SH-SY5Y (cell line): Measurements from ENCODE around the gene ARHGAP1.

Experiments used
- GATA2 ChIP-seq: IDR thresholded peaks from 2 replicates; pipeline ENCODE4 v1.6.1; 2011; ENCODE audit warnings: mild to moderate bottlenecking, low read depth, low read length
- GATA3 ChIP-seq: IDR thresholded peaks from 2 replicates; pipeline ENCODE4 v1.6.1; 2011; ENCODE audit warnings: low read depth, mild to moderate bottlenecking, low read length, moderate library complexity

DNA sequence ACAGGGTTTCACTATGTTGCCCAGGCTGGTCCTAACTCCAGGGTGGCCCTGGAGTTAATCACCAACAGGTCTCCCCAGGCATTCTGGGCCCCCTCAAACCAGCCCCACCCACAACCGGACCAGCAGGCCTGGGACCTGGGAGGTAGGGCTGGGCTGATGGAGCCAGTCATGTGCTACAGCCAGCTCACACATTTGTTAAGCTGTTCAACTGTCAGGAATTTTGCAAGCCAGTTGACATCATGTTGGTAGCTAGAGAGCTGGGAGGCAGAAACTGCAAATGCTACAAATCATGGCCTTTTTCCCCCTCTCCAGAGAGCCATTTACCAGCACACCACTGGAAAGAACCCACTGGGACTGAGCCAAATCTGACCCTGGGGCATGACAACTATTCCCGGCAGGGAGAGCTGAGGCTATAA lies 6.8 kb downstream of the ARHGAP1 start:
- TF ChIP-seq GATA3 (no peak), GATA2 (no peak)
